HG03565 (cell line): Measurements from ENCODE around the gene ZWILCH.
"Not testable (repeated sequence)": the region's sequence is repeated elsewhere in the genome, so short reads cannot be mapped to it uniquely, and the experiment has no call there.

Experiments used
- ATAC-seq: cut with Tn5 transposase; IDR thresholded peaks from one replicate; pipeline ENCODE4 v1.9.1; 2021; ENCODE audit warnings: mild to moderate bottlenecking, moderate library complexity; ENCODE audit not compliant: unreplicated experiment

Gene ZWILCH

DNA sequence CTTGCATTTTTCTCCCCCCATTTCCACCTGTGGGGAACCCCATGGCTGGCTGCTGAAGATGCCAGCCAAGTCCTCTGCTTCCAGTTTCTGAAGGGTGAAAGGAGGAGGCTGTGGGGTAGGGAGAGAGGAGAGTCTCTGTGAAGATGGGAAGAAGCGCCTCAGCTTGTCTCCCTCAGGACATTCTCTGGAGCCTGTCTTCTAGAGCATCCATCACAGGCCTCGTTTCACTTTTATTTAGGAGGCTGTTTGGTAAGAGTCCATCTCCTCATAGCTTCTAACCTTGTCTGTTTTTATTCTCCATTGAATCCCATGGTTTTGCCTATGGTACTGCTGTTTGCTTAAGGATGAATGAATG lies 69.4 kb downstream of the ZWILCH start:
- ATAC-seq = no peak

DNA sequence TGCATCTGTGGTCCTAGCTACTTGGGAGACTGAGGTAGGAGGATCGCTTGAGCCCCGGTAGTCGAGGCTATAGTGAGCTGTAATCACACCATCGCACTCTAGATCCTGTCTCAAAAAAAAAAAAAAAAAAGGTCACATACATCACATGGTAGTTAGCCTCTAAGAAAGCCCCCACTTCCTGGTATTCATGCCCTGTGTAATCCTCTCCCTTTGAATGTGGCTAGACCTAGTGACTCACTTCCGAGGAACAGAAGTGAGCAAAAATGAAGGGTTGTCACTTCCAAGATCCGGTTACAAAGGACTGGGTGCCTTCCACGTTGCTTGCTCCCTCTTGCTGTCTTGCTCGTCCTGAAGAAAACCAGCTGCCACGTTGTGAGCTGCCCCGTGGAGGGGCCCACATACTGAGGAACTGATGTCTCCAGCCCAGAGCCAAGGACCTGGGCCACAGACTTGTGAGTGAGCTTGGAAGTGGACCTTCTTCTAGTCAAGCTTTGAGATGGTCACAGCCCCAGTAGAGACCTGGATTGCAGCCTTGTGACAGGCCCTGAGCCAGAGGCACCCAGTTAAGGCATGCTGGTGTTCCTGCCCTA lies 73.3 kb downstream of the ZWILCH start:
- no peak for ATAC-seq

DNA sequence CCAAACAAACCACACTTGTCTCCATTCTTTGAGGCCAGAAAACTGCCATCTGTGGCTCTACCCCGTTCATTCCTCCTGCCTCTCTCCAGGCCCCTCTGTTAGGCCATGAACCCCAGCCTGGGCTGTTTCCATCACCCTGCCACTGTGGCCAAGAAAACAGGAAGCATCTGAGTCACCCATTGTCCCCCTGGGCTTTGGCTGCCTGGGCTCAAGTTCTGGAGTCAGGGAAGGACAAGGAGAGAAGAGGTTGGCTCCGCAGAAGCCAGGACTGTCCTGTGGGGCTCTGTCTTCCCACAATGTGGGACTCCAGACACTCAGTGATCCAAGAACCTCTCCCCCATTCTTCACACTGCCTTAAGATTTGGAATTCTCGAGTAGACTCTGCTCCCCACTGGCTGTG lies 75.5 kb downstream of the ZWILCH start:
- no peak for ATAC-seq

DNA sequence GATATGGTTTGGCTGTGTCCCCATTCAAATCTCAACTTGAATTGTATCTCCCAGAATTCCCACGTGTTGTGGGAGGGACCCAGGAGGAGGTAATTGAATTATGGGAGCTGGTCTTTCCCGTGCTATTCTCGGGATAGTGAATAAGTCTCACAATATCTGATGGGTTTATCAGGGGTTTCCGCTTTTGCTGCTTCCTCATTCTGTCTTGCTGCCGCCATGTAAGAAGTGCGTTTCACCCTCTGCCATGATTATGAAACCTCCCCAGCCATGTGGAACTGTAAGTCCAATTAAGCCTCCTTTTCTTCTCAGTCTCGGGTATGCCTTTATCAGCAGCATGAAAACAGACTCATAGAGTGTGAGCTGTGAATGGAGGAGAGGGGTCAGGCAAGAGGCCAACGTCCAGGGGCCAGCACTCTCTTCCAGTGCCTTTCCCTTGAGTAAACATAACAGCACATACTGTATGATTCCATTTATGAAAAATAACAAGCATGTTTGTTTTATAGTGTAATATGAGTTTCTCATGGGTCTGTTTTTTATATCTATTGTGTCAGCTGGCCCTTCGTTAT lies 76.9 kb downstream of the ZWILCH start:
- no peak for ATAC-seq

DNA sequence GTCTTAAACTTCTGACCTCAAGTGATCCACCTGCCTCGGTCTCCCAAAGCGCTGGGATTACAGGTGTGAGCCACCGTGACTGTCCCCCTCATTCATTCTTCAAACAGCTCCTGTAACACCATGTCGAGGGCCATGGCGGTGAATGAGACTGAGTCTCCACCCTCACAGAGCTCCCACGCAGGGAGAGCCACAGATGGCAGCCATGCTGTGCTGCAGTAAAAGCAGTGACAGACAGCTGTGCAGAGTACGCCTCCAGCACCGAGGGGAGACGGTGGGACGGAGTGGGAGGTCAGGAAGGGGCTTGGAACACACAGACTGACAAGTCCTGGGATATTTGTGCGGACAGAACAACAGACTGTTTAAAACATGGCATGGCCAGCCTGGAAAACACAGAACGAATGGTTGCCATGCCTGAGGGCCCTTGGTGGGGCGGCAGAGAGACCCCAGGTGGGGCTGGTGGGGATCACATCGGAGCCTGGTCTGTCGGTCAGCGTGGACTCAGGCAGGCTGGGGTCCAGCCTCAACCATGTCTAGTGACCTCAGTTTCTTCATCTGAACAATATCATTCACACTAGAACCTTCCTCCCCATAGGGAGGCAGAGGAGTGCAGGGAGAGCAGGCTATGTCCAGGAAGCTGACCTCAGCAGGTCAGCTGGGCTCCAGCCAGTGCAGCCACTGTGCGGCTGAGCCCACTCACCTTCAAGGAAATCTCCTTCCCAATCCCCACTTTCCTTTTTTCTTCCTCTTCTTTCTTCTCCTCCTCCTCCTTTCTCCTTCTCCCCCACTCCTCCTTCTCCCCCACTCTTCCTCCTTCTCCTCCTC lies 81.2 kb downstream of the ZWILCH start:
- ATAC-seq = no peak

DNA sequence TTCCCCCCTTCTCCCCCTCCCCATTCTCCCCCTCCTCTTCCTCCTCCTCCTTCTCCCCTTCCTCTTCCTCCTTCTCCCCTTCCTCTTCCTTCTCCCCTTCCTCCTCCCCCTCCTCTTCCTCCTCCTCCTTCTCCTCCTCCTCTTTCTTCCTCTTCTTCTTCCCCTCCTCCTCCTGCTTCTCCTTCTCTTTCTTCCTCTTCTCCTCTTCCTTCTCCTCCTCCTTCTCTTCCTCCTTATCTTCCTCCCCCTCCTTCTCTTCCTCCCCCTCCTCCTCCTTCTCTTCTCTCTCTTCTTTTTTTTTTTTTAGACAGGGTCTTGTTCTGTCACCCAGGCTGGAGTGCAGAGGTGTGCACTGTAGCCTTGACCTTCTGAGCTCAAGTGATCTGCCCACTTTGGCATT lies 81.9 kb downstream of the ZWILCH start:
- ATAC-seq = no peak

DNA sequence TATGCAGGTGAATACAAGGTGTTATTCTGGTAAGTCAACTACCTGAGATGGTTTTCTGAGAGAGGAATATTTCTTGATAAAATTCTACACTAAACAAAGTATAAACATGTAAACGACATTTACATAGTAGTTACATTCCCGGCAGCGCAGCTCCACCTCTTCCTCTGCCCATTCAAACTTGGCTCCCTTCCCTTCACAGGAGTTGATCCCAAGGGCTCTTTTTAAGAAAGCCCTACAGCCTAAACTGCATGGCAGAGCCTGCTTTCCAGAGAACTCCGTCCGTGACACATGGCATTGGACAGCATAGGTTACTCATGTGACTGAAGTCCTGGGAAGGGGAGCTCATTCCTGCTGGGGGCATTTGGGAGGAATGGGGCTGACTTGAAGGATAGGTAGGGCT lies 82.6 kb downstream of the ZWILCH start:
- ATAC-seq = no peak

DNA sequence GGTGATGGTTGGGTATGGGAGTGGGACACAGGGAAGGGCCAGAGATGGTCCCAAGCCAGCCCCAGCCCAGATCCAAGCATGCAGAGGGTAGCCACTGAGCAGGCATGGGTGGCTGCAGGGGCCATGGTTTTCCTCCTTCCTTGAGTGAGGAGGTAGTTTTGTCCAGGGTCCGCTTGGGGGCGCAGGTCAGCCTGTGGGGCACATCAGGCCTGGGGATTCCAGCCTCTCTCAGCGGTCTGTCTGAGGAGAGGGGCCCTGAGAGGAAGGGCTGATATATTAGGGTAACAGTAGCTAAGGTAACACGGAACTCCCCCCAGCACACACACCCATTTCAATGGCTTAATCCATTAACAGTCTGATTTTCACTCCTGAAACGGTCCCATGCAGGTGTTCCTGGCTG lies 83.4 kb downstream of the ZWILCH start:
- ATAC-seq = no peak

DNA sequence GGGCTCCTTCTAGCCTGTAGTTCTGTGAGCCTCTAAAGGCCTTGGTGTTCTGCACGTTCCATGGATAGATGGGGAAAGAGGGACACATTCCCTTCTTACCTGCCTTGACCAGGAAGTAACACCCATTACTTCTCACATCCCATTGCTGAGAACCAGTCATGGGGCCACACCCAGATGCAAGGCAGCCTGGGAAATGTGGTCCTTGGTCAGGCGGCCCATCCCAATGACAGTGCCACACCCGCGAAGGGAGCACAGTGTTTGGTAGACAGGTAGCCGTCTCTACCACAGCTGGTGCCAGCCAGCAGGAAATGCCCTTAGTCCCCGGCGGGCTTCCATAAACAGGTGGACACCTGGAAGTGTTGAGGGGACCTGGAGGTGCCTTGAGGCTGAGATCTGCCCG lies 83.8 kb downstream of the ZWILCH start:
- no peak for ATAC-seq

DNA sequence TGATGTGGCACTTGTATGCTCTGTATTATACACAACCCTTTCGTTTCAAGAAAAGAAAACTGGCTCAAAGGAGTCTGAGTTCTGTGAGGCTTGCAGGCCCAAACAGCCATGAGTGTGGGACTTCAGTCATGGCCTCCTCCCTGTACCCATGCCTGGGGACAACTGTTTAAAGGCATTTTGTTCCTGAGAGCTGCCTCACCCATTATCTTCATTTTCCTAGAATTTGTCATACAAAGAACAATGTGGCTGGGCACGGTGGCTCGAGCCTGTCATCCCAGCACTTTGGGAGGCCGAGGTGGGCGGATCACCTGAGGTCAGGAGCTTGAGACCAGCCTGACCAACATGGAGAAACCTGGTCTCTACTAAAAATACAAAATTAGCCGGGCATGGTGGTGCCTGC lies 84.3 kb downstream of the ZWILCH start:
- not testable (repeated sequence) for ATAC-seq

DNA sequence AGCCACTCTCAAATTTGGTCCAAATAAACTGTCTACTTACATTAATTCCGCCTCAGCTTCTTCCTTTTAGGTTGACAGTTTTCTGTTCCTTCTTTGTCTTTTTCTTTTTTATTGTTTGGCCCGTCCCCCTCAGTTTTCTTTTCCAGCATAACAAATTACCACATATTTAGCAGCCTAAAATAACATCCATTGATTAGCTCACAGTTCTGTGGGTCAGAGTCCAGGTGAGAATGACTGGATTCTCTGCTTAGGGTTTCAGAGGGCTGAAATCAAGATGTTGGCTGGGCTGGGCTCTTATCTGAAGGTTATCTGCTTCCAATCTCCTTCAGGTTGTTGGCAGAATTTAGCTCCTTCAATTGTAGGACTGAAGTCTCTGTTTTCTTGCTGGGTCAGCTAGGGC lies 85.3 kb downstream of the ZWILCH start:
- ATAC-seq = no peak

DNA sequence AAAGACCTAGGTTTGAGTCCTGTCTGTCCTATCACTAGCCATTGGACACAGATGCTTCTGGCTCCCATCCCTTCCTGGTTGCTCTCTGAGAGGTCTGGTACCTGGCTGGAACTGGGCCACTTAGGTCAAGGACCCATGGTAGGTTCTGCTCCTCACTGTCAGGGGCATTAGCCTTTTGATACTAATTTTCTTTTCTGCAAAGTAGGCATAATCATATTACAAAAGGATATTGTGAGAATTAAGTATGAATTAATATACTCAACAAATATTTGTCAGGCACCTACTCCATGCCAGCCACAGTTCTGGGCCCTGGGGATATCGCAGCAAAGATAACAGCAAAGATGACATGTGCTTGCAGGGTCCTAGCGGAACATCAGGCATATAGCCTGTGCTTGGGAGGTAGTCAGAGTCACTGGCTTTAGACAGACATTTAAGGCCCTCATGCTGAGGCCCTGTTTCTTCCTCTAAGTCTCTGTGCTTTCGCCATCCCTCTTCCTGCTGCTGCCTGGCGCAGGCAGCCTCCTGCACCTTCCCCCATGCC lies 86.3 kb downstream of the ZWILCH start:
- no peak for ATAC-seq

DNA sequence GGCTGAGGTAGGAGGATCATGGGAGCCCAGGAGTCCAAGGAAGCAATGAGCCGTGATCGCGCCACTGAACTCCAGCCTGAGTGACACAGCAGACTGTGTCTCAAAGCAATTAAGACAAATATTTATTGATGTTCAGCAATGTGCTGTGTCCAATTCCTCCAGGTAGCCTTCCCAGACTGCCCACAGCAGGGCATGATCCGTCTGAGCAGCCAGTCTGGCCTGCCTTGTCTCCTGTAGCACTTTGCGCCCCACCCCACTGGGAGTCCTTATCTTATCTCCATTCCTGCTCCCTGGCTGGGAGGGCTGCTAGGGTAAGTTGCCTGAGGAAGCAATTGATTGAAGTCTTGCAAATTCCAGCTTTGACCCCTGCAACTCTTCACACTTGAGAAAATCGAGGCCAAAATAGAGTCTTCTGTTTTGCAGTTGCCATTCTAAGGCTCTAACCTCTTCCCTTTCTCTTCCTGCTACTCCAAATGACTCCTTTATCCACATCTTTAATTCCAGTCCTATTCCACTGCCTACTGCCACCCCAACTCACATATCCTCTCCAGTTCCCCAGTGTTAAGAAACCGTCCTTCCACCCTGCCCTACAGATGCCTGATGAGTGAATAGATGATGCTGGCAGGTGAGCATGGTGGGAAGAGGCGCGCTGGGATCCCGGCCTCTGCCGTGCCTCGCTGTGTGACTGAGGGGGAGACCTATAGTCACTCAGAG lies 87.5 kb downstream of the ZWILCH start:
- no peak for ATAC-seq

DNA sequence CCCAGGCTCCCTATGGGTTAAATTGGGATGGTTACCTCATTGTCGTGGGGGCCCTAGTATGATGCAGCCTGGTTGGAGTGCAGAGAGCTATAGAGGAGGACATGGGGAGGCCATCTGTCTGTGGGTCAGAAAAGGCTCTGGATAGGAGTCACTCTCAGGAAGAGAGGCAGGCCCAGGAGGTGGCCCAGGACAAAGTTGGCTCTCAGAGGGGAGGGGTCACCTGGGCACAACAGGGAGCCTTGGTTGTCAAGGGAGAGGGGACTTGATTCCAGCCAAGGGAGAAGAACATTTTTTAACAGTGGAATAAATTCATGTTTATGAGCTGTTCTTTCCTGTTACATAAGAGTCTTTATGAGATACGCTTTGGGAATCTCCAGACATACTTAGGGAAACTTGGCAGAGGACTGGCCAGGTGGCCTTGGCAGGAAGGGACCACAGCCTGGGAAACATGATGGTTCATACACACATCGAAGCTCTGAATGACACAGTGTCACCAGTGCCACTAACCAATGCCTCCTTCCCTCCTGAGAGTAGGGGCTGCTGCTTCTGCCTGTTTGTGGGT lies 88.2 kb downstream of the ZWILCH start:
- no peak for ATAC-seq

DNA sequence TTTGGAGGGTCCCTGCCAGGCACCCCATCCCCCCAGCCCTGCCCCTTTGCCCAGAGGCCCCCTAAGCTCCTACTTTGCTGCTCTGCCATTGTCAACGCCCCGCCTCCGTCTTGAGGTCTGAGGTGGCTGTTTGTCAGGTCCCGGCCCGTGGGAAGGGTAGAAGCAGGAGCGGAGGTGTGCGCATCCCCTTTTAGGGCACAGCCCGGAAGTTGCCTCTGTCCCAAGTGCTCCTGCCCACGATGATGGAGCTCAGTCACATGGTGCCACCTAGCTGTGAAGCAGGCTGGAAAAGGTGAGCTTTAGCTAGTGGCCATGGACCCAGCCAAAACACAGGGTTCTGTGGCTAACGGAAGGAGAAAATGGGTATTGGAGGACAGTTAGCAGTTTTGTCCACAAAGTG lies 89.2 kb downstream of the ZWILCH start:
- no peak for ATAC-seq

DNA sequence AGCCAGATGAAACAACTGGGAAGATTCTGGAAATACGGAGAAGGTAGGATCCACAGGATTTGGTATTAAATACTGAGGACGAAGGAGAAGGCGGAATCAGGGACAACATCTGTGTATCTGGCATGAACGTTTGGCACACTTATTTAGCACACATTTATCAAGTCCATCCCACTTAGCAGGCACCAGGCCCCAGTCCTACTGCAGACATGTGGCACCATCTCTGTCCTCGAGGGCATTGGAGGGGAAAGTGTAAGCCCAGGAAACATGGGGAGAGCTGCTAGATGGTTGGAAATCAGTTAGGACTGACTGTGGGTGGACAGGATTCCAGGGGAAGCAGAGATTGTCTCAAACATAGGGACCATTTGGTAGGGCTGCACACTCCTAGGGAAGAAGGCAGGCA lies 89.7 kb downstream of the ZWILCH start:
- no peak for ATAC-seq

DNA sequence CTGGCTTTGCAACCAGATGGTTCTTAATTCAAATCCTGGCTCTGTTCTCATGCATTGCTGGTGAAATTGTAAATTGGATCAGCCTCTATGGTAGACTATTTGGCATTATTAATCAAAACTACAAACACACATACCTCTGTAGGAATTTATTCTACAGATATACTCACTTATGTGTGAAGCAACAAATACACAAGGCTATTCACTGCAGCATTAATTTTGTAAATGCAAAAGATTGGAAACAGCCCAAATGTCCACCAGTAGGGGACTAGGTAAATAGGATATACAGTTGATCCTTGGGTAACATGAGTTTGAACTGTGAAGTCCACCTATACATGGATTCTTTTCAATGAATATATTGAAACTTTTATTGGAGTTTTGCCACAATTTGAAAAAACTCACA lies 90.2 kb downstream of the ZWILCH start:
- ATAC-seq = no peak

DNA sequence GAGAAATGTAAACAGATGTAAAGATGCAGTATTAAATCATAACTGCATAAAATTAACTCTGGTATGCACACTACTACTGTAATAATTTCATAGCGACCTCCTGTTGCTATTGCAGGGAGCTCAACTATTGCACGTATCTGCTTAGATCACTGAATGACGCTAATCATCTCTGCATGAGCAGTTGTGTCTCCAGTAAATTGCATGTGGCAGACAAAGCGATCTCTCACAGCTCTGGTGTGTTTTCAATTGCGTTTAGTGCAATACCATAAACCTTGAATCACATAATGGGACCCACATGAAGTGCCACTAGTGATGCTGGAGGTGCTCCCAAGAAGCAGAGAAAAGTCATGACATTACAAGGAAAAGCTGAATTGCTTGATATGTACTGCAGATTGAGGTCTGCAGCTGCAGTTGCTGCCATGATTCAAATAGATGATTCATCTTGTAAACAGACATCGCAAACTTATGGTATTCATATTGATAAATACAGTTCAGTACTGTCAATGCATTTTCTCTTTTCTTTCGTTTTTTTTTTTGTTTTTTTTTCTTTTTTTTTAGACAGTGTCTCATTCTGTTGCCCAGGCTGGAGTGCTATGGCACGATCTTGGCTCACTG lies 90.9 kb downstream of the ZWILCH start:
- ATAC-seq = no peak

DNA sequence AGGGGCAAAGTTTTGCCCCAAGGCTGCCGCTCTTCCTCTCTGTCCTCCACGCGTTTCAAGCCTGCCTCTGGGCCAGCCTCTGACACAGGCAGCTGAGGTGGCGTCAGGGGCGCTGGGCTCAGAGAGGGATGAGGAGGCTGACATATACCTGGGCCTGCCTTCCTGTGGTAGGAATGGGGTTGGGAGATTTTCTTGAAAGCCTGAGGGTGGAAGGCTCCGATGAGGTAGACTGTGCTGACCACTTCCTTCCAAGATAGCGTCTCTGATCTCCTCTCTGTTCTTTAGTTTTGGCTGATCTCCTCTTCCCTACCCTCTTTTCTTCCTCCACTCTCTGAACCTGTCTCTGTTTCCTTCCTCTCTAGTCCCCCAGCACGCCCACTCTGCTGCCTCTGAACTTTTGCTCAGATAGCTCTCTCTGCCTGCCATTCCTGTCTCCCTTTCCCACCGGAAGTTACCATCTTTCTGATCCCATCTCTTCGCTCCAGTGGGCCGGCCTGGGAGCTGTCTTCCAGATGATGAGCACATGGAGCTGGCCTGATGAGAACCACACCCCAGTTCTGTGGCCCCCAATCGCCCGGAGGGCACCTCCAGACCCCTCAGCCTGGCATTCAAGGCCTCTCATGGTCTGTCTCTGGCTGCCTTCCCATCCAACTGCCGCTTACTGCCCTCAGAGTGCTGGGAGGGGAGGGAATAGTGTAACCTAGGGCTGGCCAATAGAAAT lies 93.1 kb downstream of the ZWILCH start:
- no peak for ATAC-seq
